SK-N-SH (cell line): ENCODE data around the gene IARS2.

Source experiments
- CTCF ChIP-seq: fragments of 200-600 bp; sonication (generic); IDR thresholded peaks from 2 replicates; pipeline ENCODE4 v1.6.1; 2017; ENCODE audit warnings: antibody characterized with exemption, mild to moderate bottlenecking, moderate library complexity
- ELF1 ChIP-seq: IDR thresholded peaks from 2 replicates; pipeline ENCODE4 v1.4.0; 2012
- EZH2phosphoT487 ChIP-seq: fragments of 200-600 bp; sonication (generic); IDR thresholded peaks from 2 replicates; pipeline ENCODE4 v1.6.1; 2017; ENCODE audit warnings: low read depth, mixed run types, mild to moderate bottlenecking, antibody characterized with exemption, moderate library complexity, borderline replicate concordance
- FOXJ3 ChIP-seq: sonication (generic); formaldehyde crosslinking; IDR thresholded peaks from 2 replicates; pipeline ENCODE4 v1.5.1; 2020; ENCODE audit warnings: mild to moderate bottlenecking, missing genetic modification reagents
- FOXM1 ChIP-seq: IDR thresholded peaks from 2 replicates; pipeline ENCODE4 v1.4.0; 2012; ENCODE audit warnings: low read depth, mild to moderate bottlenecking
- GABPA ChIP-seq: IDR thresholded peaks from 2 replicates; pipeline ENCODE4 v1.4.0; 2012; ENCODE audit warnings: low read depth, mild to moderate bottlenecking
- JUND ChIP-seq: IDR thresholded peaks from 2 replicates; pipeline ENCODE4 v1.4.0; 2012
- MEF2A ChIP-seq: IDR thresholded peaks from 2 replicates; pipeline ENCODE4 v1.4.0; 2012; ENCODE audit warnings: low read depth, borderline replicate concordance
- NFIC ChIP-seq: IDR thresholded peaks from 2 replicates; pipeline ENCODE4 v1.4.0; 2012; ENCODE audit warnings: borderline replicate concordance
- RAD21 ChIP-seq: IDR thresholded peaks from 2 replicates; pipeline ENCODE4 v1.6.1; 2012; ENCODE audit warnings: mild to moderate bottlenecking, low read length
- RFX5 ChIP-seq: IDR thresholded peaks from 2 replicates; pipeline ENCODE4 v1.6.1; 2012; ENCODE audit warnings: mild to moderate bottlenecking, improper control_type of control experiment, low read length
- SMC3 ChIP-seq: IDR thresholded peaks from 2 replicates; pipeline ENCODE4 v1.6.1; 2012; ENCODE audit warnings: low read depth, low read length, improper control_type of control experiment
- ZBTB33 ChIP-seq: IDR thresholded peaks from 2 replicates; pipeline ENCODE4 v1.4.0; 2012; ENCODE audit warnings: low read depth, borderline replicate concordance
- TF ChIP-seq, protein P1 (sequence below): IDR thresholded peaks from 2 replicates; pipeline ENCODE4 v1.6.1; 2012; ENCODE audit warnings: mild to moderate bottlenecking, low read depth, low read length, moderate library complexity

DNA sequence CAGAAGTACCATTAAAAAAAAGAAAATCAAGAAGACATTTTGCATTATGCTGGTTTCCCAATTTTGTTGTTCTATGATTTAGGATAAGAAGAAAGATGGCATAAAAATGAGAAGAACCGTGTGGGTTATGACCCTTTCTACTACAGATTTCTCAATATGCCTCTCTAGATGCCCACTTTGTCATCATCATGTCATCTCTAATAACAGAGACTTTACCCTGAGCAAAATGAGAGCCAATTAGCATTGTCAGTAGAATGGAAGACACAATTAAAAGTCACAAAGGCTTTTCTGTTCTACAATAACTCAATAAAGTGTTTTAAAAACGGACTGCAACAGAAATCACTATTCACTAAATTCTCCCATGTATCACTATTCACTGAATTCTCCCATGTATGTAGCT is 92.8 kb downstream of the IARS2 start:
- TF ChIP-seq NFIC (no peak), MEF2A (no peak), ZBTB33 (no peak), CTCF (no peak), FOXJ3 (no peak), FOXM1 (no peak), ELF1 (no peak), SMC3 (no peak), RAD21 (no peak), EZH2phosphoT487 (no peak), JUND (no peak), RFX5 (no peak), GABPA (no peak)
- TF ChIP-seq, protein P1, sequence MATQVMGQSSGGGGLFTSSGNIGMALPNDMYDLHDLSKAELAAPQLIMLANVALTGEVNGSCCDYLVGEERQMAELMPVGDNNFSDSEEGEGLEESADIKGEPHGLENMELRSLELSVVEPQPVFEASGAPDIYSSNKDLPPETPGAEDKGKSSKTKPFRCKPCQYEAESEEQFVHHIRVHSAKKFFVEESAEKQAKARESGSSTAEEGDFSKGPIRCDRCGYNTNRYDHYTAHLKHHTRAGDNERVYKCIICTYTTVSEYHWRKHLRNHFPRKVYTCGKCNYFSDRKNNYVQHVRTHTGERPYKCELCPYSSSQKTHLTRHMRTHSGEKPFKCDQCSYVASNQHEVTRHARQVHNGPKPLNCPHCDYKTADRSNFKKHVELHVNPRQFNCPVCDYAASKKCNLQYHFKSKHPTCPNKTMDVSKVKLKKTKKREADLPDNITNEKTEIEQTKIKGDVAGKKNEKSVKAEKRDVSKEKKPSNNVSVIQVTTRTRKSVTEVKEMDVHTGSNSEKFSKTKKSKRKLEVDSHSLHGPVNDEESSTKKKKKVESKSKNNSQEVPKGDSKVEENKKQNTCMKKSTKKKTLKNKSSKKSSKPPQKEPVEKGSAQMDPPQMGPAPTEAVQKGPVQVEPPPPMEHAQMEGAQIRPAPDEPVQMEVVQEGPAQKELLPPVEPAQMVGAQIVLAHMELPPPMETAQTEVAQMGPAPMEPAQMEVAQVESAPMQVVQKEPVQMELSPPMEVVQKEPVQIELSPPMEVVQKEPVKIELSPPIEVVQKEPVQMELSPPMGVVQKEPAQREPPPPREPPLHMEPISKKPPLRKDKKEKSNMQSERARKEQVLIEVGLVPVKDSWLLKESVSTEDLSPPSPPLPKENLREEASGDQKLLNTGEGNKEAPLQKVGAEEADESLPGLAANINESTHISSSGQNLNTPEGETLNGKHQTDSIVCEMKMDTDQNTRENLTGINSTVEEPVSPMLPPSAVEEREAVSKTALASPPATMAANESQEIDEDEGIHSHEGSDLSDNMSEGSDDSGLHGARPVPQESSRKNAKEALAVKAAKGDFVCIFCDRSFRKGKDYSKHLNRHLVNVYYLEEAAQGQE = no peak
